Stimulated activated CD4-positive, alpha-beta T cell treated with anti-CD3 and anti-CD28 coated beads, Interleukin-15, amount 100 ng/mL, for 1 hour (primary cell): Measurements from ENCODE around the gene SETD1B.
A peak's percentile ranks its signal among the peaks of the same experiment; 100 is the strongest.
"Not testable (repeated sequence)": the region's sequence is repeated elsewhere in the genome, so short reads cannot be mapped to it uniquely, and the experiment has no call there.

Experiments used
- DNase-seq, 2 donors: peaks; one replicate each; pipeline ENCODE4 v3.0.0-alpha.2; 2020; ENCODE audit warnings: low read depth in 1 of 2, low spot score in 1 of 2

Gene SETD1B

DNA sequence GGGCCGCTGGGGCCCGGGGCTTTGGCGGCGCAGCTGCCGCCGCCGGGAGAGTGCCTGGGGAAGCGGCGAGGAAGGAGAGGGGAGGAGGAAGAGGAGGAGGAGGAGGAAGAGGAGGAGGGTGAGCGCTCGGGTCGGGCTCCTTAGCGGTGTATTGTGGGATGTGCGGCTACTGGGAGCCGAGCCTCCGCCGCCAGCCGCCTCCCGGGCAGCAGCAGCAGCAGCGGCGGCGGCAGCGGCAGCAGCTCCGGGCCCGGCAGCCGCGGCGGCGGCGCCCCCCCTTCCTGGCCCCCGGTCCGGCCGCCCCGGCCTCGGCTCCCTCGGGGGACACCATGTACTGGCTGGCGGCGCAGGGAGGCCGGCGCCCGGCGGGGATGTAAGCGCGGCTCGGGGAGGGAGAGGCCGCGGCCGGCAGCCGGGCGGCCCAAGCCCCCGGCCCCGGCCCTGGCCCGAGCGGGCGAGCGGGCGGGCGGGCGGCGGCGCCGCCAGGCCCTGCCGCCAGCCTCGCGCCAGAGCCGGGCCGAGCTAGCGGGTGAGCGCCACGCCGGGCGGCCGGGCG is at the start of gene SETD1B:
TSS of gene SETD1B (plus strand) at position 149 of the 556 bp plus-strand sequence. CDS start 729 bp downstream, outside the sequence.
- peak in 1 of 2 donors; percentile 42 for DNase-seq

DNA sequence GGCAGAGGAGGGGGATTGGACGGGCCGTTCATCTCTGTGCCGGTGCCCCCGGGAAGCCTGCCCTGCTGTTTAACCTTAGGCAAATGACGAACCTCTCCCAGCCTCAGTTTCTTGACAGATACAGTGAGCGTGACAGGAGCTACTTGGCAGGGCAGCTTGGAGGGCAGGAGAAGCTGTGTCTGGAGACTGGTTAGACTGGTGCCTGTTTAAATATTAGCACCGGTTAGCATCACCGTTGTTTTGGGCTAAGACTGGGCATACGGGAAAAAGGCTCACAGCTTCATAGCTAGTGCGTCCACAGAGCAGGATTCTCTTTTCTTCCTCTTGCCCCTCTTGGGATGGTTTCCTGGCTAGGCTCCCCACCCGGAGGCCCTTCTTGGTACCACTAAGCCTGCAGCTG is 49.0 kb upstream of the SETD1B start:
- DNase-seq = no peak

DNA sequence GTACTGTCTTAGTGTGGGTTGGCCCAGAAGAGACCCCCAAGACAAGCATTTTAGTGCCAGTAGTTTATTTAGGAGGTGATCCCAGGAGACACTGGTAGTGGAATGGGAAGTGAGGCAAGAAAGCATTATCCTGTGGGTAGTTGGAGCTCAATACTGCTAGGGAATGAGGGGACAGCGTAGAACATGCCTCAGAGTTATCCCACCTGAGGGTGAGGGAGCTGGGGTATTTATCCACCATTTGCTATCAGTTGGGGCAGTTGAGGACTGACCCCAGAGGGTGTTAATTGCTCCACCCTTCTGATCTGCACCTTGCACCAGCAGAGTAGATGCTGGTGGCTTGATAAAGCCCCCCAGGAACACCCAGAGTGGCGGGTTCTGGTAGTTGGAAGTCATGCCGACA is 48.2 kb upstream of the SETD1B start:
- no peak for DNase-seq

DNA sequence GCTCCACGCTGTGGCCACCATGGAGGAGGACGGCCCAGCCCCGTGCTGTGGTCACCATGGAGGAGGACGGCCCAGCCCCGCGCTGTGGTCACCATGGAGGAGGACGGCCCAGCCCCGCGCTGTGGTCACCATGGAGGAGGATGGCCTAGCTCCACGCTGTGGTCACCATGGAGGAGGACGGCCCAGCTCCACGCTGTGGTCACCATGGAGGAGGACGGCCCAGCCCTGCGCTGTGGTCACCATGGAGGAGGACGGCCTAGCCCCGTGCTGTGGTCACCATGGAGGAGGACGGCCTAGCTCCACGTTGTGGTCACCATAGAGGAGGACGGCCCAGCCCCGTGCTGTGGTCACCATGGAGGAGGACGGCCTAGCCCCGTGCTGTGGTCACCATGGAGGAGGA is 45.3 kb upstream of the SETD1B start:
- DNase-seq = not testable (repeated sequence)

DNA sequence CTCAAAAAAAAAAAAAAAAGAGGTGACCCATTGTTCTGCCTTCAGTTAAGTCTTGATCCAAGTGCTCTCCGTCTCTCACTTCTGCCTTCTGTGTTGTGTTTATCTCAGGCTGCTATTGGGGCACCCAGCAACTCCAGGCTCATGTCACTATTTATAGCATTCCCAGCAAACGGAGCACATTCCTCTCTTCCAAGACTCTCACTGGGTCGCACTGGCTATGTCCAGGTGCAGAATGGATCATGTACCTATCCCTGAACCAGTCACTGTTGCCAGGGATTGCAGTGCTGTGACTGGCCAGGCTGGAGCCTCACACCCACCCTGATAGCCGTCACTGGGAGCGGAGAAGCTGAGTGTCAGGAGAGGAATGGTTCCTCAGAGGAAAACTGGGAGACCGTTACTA is 41.5 kb upstream of the SETD1B start:
- DNase-seq = no peak

DNA sequence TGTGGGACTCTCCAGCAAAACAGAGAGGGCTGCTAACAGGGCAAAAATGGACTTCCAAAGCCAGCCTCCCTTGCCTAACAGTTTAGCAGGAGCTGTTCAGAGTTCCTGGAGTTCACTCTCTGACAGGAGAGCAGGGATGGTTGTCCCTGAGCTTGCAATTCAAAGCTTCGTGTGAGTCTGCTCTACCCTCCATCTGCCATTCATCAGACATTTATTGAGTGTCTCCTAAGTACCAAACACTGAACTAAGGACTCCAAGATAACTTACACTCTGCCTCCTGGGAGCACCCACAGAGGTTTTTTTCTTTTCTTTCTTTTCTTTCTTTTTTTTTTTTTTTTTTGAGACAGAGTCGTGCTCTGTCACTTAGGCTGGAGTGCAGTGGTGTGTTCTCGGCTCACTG is 39.0 kb upstream of the SETD1B start:
- no peak for DNase-seq

DNA sequence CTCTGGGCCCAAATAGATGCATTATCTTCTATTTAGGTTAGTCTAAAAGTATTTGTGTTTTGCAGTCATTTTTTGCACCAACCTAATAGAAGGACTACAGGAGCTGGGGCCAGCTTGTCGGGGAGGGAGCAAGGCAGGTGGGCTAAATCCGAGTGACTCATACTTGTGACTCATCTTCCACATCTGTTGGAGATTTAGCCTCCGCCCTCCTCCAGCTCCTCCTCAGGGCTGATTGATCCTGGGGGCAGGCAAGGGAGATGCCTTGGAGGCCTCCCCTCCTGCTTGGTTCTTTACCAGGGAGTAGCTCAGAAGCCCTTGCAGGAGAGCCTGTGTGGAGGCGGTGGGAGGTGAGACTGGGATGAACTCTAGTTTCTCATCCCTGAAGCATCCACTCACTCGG is 38.2 kb upstream of the SETD1B start:
- DNase-seq = no peak

DNA sequence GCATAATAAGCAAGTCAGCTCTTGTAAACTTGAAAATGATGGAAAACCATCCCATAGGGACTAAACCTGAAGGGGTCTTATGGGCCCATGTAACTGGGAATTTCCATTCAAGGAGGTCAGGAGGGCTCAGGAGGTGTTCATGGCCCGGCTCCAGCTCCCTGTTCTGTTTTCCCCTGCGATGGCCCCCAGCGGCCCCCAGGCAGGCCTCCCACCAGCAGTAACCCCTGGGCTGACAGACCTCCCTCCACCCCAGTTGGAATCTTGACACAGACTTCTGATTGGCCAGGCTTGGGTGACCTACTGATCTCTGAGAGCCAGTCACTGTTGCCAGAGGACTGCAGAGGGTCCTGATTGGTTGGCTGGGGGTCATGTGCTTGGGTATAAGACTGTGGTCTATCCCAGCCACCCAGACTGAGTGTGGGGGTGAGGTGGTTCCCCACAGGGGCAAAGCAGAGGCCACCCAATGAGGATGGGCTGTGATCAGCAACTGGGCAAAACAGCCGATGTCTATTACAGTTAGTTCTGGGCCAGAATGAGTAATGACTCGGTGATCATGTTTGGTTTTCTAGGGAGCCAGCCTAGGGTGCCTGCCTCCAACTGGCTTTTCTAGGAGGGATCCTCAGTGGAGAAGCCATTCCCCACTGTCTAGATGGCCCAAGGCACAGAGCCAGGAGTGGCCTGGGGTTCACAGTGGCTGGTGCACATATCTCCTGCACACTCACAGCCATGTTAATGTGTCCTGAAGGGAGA is 37.3 kb upstream of the SETD1B start:
- DNase-seq = no peak

DNA sequence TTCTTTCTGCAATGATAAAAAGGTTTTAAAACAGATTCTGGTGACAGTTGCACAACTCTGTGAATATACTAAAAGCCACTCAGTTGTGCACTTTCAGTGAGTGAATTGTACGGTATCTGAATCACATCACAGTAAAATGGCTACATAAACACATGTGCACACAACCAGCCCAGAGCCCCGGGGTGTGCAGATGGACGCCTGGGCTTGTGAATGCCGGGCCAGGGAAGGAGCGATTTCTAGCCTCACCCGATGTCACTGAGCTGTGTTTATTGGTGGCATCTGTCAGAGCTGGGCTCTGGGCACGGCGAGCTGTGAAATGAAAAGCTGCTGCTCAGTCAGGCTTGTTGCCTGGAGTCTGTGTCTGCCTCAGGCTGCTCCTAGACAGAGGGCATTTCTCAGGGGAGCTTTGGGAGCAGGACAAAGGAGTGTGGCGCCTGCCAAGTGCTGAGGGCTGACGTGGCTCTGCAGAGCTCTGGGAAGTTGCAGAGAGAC is 36.2 kb upstream of the SETD1B start:
- no peak for DNase-seq

DNA sequence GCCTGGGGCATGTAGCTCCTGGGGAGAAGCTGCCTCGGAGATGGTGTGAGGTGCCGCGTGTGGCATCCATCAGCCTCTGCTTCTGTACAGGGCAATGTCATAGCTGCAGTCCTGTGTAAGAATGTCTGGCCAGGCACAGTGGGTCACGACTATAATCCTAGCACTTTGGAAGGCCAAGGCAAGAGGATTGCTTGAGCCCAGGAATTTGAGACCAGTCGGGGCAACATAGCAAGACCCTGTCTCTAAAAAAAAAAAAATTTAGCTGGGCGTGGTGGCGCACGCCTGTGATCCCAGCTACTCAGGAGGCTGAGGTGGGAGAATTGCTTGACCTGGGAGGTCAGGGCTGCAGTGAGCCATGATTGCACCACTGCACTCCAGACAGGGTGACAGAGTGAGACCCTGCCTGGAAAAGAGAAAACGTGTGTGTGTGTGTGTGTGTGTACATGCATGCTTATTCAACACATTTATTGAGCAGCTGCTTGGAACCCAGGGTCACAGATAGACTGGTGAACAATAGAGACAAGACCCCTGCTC is 34.4 kb upstream of the SETD1B start:
- DNase-seq = no peak

DNA sequence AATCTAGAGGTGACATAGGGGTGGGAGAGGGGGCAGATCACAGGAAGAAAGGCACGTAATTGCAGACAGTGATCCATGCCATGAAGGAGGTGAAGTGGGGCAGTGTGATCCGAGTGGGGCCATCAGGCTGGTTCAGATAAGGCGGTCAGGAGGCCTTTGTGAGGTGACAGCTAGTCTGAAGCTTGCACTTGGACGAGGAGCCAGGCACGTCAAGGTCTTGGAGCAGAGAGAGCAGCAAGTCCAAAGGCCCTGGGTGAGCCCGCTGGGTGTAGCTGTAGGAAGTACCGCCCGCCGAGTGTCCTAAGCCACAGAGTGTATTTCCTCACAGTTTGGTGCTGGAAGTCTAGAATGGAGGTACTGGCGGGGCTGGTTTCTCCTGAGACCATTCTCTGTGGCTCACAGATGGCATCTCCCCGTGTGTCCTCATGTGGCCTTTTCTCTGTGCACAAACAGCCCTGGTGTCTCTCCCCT is 33.9 kb upstream of the SETD1B start:
- DNase-seq = no peak

DNA sequence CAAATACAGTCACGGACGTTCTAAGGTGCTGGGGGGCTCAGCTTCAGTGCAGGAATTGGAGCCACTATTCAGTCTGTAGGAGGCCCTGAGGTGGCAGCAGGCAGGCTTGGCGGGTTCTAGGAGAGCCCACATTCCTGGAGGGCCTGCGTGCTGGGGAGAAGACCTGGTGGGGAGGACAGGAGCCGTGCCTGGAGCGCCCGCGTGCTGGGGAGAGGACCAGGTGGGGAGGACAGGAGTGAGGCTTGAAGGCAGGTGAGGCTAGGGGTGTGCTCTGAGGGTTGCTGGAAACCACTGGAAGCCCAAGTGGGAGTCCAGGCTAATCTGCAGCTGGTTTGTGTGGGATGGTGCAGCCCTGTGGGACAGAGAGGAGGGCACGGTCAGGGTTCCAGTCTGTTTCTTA is 33.4 kb upstream of the SETD1B start:
- DNase-seq = no peak

DNA sequence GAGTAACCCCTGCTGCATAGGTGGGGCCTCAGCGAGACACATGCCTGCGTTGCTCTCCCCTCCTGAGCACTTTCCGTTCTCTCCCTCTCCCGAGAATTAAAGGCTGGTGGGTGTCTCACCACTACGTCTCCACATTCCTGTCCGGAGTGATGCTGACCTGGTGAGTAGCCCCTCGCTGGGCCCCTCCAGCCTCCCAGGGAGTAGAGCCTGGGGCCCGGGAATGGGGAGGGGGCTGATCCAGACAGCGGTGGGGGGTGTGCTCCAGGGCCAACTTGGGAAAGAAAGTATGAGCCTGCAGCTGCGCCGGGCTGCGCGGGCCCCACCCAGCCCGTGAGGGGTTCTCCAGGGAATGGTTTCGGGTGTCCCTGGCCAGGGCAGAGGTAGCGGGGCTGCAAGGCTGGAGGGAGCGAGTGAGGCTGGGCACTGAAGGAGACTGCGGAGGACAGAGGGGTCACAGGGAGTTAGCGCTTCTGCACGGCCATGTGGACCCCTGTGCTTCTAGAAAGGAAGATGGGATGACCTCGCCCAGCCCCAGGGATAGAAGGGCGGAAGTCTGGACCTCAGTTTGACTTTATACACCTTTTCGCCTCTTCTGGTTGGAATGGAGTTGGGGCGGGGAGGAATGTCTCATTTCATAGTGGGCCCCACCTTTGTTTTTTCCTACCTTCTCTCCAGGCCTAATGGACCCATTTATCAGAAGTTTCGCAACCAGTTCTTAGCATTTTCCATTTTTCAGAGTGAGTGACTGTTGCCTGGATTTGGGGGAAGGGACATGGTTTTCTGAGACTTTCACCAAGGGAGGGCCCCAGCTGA is 32.8 kb upstream of the SETD1B start:
- DNase-seq = no peak

DNA sequence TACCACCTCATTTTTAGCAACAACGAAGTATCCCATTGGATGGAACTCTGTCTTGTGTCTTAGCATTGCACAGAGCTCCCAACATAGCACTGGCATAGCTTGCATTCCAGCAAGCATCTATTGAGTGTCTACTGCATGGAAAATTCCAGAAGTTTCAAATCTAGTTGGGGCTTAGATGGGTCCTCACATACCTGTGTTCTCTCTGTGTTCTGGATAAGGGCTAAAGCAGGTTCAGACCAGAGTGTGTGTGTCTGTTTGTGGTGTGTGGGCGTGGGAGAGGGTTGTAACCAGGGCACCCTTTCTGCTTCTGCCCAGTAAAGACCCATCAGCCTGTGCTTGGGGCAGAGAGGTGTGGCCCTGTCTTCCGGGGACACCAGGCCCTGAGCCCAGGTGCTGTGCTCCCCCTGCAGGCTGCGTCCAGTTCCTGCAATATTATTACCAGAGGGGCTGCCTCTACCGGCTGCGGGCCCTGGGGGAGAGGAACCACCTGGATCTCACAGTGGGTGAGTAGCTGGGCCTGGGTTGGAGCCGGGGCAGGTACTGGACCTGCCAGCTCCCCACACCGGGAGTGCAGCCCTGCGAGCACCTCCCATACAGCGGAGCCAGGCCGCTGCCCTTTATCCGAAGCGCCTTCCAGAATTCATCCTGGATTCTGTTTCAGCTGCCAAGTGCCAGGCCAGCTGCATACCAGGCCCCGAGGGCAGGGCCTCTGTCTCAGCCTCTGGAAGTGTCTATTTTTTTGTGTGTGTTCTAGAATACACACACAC is 30.6 kb upstream of the SETD1B start:
- DNase-seq = peak; percentile 57 to 64

DNA sequence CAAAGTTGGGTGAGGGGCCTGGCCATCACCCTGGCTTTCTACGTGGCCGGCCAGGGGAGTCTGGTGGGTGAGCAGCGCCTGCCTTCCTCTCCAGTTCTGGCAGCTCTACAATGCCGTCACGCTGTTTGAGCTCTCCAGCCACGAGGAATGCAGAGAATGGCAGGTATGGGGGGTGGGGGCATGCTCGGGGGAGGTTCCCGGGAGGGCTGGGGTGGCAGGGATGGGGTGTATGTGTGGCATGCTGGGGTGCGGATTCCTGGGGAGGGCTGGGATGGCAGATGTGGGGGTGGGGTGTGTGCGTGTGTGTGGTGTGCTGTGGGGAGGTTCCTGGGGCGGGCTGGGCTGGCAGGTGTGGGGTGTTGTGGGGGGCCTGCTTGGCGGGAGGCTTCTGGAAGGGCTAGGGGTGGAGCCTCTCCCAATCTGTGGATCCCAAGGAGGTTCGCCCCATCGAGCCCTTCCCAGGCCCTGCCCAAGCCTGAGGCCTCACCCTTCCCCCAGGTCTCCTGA is 28.8 kb upstream of the SETD1B start:
- no peak for DNase-seq

DNA sequence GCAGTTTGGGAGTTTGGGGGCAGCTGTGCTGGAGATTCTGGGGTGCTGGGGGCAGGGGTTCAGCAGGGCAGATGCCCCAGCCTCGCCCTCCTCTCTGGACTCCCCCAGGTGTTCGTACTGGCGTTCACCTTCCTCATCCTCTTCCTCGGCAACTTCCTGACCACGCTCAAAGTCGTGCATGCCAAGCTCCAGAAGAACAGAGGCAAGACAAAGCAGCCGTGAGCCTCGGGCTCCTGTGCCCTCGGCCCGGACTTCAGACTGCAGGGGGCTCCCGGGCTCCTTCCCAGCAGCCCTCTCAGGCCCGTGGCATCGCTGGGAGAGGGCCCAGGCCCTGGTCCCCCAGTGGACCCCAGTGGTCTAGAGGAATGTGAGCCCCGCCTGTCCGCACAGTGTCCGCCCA is 28.3 kb upstream of the SETD1B start:
- no peak for DNase-seq

DNA sequence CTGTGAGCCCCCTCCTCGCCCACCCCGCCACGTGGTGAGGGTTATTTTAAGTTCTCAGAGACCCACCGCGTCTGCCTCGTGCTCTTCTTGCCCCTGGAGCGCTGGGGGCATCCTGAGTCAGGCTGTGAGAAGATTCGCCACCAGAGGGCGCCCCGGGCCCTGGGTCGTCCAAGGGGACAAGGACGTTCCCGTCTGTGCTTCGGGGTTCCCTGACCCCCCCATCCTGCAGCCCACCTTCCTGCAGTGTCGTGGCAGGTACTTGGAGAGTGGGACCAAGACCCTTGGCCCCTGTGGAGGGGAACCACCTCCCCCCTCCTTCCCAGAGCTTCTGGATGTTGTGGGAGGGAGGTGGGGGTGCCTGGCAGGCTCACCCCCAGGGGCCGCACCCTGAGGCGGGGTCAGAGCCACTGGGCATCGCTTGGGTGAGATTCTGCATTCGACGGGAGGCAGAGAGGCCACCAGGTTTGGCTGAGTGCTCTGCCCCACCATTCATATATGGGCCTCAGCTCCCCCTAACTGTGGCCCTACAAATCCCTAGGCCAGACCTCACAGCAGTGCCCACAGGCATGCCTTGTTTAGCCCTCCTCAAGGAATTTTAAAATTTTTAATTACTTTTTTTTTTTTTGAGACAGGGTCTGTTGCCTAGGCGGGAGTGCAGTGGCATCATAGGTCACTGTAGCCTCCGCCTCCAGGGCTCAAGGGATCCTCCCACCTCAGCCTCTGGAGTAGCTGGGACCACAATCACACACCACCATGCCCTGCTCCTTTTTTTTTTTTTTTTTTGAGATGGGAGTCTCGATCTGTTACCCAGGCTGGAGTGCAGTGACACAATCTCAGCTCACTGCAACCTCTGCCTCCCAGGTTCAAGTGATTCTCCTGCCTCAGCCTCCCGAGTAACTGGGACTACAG is 27.4 kb upstream of the SETD1B start:
- peak; percentile 87 to 92 for DNase-seq

DNA sequence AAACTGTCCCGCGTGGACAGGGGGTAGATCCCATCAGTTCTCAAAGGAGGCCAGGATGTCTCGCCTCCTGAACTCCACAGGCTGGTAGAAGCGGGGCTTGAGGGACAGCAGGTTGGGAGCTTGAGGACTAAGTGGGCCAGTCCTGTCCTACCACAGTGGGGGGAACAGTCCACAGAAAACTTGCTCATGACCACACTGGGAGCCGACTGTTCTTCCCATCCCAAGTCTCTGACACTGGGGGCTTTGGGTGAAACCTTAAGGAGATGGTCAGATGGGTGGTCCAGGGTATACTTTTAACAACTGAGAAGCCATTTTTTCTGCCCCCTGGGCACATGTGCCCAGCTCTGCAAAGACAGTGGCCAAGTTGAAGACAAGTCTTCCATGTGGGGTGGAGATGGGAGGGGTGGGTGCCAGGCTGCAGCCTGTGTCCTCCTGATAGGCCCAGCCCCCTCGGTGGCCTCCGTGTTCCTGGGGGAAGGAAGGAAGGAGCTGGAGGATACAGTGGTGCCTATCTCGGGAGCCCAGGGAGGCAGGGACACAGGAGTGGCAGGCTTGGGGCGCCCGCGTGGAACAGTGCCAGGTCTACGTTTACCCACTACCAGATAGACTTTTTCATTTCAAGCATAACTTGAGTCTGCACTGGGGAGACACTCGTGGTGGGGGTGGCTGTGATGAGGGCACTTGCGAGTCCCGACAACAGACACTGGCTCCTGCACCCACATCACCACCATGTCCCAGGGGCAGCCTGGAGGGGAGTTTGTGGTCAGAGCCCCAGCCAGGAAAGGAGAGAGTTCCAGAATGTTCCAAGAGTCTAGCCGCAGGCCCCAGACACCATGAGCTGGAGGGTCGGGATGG is 25.0 kb upstream of the SETD1B start:
- DNase-seq = no peak

DNA sequence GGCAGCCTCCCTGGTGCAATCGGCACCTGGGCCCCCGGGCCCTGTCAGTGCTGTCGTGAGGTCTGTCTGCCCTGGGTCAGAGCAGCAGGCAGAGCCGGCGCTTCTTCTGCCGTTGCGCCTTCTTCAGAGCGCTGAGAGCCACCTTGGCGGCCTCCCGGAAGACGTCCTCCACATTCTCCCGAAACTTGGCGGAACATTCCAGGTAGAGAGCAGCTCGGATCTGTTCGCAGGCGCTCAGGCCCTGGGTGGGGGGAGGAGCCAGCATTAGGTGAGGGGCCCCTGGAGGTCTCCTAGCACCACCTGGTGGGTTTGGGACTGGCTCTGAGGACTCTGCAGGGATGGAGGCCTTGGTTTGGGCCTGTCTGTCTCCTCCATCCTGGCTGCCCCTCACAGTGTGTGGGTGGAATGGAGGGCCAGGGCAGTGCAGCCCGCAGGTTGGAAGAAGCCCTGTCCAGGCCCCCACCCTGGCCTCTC is 24.4 kb upstream of the SETD1B start:
- no peak for DNase-seq
